Neural progenitor cell (in vitro differentiated cells): ENCODE measurements around the gene MAPRE2. TPM values are rescaled to one million over a fixed set of nuclear protein-coding genes. Genes with fewer than 3 reads are reported as not detected.

Experiments
- DNase-seq: peaks from one replicate; pipeline ENCODE4 v3.0.0-alpha.2; 2016; ENCODE audit warnings: low spot score
- H2AFZ ChIP-seq: fragments of 200-600 bp; sonication (generic); replicated peaks from 2 replicates; pipeline ENCODE4 v1.6.1; 2016; ENCODE audit warnings: antibody characterized with exemption
- H3F3A ChIP-seq: fragments of 200-600 bp; sonication (generic); 2 replicates; pipeline ENCODE4 v1.6.1; 2016; ENCODE audit warnings: antibody characterized with exemption, low read depth
- H3K27ac ChIP-seq: fragments of 200-600 bp; sonication (generic); 2 replicates; pipeline ENCODE4 v1.5.1; 2016; ENCODE audit warnings: mild to moderate bottlenecking
- H3K27me3 ChIP-seq: fragments of 200-600 bp; sonication (generic); 2 replicates; pipeline ENCODE4 v1.6.1; 2016; ENCODE audit warnings: mild to moderate bottlenecking, moderate library complexity
- H3K36me3 ChIP-seq: fragments of 200-600 bp; sonication (generic); 2 replicates; pipeline ENCODE4 v1.5.1; 2016
- H3K4me1 ChIP-seq: fragments of 200-600 bp; sonication (generic); 2 replicates; pipeline ENCODE4 v1.6.1; 2016; ENCODE audit warnings: mixed run types
- H3K4me2 ChIP-seq: fragments of 200-600 bp; sonication (generic); 2 replicates; pipeline ENCODE4 v1.6.1; 2016
- H3K4me3 ChIP-seq: fragments of 200-600 bp; sonication (generic); 2 replicates; pipeline ENCODE4 v1.5.1; 2016
- H3K79me2 ChIP-seq: fragments of 200-600 bp; sonication (generic); 2 replicates; pipeline ENCODE4 v1.6.1; 2016; ENCODE audit warnings: low read depth
- H3K9ac ChIP-seq: fragments of 200-600 bp; sonication (generic); 2 replicates; pipeline ENCODE4 v1.6.1; 2016
- H3K9me3 ChIP-seq: fragments of 200-600 bp; sonication (generic); 2 replicates; pipeline ENCODE4 v1.5.1; 2016; ENCODE audit warnings: low read depth
- H4K20me1 ChIP-seq: fragments of 200-600 bp; sonication (generic); 2 replicates; pipeline ENCODE4 v1.6.1; 2016; ENCODE audit warnings: low read depth
- H3K27ac Mint-ChIP-seq: 3 replicates; pipeline ENCODE4 v1.8.0; 2021; ENCODE audit warnings: mixed read lengths
- H3K27me3 Mint-ChIP-seq: 2 replicates; pipeline ENCODE4 v1.8.0; 2022; ENCODE audit warnings: low read depth, mild to moderate bottlenecking, inconsistent platforms, moderate library complexity, mixed read lengths; ENCODE audit not compliant: insufficient read depth
- H3K36me3 Mint-ChIP-seq: 3 replicates; pipeline ENCODE4 v1.8.0; 2021; ENCODE audit warnings: mixed read lengths
- H3K4me1 Mint-ChIP-seq: 3 replicates; pipeline ENCODE4 v1.8.0; 2021; ENCODE audit warnings: mixed read lengths
- H3K4me3 Mint-ChIP-seq: 3 replicates; pipeline ENCODE4 v1.8.0; 2021; ENCODE audit warnings: mild to moderate bottlenecking, moderate library complexity, mixed read lengths
- H3K9me3 Mint-ChIP-seq: 3 replicates; pipeline ENCODE4 v1.8.0; 2020; ENCODE audit warnings: mixed read lengths
- CTCF ChIP-seq: fragments of 200-600 bp; sonication (generic); IDR thresholded peaks from 2 replicates; pipeline ENCODE4 v1.5.1; 2017; ENCODE audit warnings: antibody characterized with exemption, mild to moderate bottlenecking
- EZH2 ChIP-seq: fragments of 200-600 bp; sonication (generic); IDR thresholded peaks from 2 replicates; pipeline ENCODE4 v1.6.1; 2017; ENCODE audit warnings: antibody characterized with exemption, mild to moderate bottlenecking, moderate library complexity
- EZH2phosphoT487 ChIP-seq: fragments of 200-600 bp; sonication (generic); IDR thresholded peaks from 2 replicates; pipeline ENCODE4 v1.6.1; 2017; ENCODE audit warnings: antibody characterized with exemption
- total RNA-seq: library from RNA; depleted of rRNA; stranded (reverse); fragments of >200 nt; gene quantifications from 2 replicates; pipeline ENCODE4 v1.2.3, GENCODE V29; 2015; ENCODE audit warnings: low replicate concordance

Gene MAPRE2
- total RNA-seq, 1 donor from 2014 or later, result 34.6 TPM

GRCh38 chr18:35072616-35073015, 31.4 kb downstream of the MAPRE2 start:
- TF ChIP-seq CTCF (no peak), EZH2phosphoT487 (no peak), EZH2 (no peak)
- H3K27ac ChIP-seq, result no peak overlapping the region
- no peak overlapping the region for H3K27ac Mint-ChIP-seq
- no peak overlapping the region for H3K4me2 ChIP-seq
- no peaks in the 10 kb centered on the region for H3K9me3 Mint-ChIP-seq
- no peaks in the 10 kb centered on the region for H3K36me3 ChIP-seq
- no peak for DNase-seq
- no peak overlapping the region for H3K4me3 ChIP-seq
- no peaks in the 10 kb centered on the region for H3K4me1 ChIP-seq
- H3K9ac ChIP-seq, result no peak overlapping the region
- no peaks in the 10 kb centered on the region for H3K27me3 Mint-ChIP-seq
- H3K79me2 ChIP-seq, result no peaks in the 10 kb centered on the region
- H2AFZ ChIP-seq, result no peak overlapping the region
- no peaks in the 10 kb centered on the region for H3K4me1 Mint-ChIP-seq
- no peaks in the 10 kb centered on the region for H3F3A ChIP-seq
- no peak overlapping the region for H3K4me3 Mint-ChIP-seq
- H3K27me3 ChIP-seq, result no peaks in the 10 kb centered on the region
- no peaks in the 10 kb centered on the region for H3K9me3 ChIP-seq
- H4K20me1 ChIP-seq, result peaks cover 5% of the 10 kb centered on the region
- peaks cover 8% of the 10 kb centered on the region for H3K36me3 Mint-ChIP-seq

GRCh38 chr18:35073186-35074105, 32.2 kb downstream of the MAPRE2 start:
- no peak overlapping the region for H3K9ac ChIP-seq
- no peaks in the 10 kb centered on the region for H3K79me2 ChIP-seq
- no peaks in the 10 kb centered on the region for H3K27me3 Mint-ChIP-seq
- H3K27ac Mint-ChIP-seq, result no peak overlapping the region
- H3K27ac ChIP-seq, result no peak overlapping the region
- no peaks in the 10 kb centered on the region for H3K36me3 ChIP-seq
- H4K20me1 ChIP-seq, result peaks cover 5% of the 10 kb centered on the region
- H3K9me3 Mint-ChIP-seq, result no peaks in the 10 kb centered on the region
- DNase-seq, result no peak
- H2AFZ ChIP-seq, result no peak overlapping the region
- H3K36me3 Mint-ChIP-seq, result peaks cover 8% of the 10 kb centered on the region
- H3K27me3 ChIP-seq, result no peaks in the 10 kb centered on the region
- H3K4me1 Mint-ChIP-seq, result no peaks in the 10 kb centered on the region
- H3F3A ChIP-seq, result no peaks in the 10 kb centered on the region
- TF ChIP-seq EZH2phosphoT487, result no peak
- no peak for TF ChIP-seq EZH2
- no peak for TF ChIP-seq CTCF
- no peaks in the 10 kb centered on the region for H3K4me1 ChIP-seq
- no peaks in the 10 kb centered on the region for H3K9me3 ChIP-seq
- H3K4me3 ChIP-seq, result no peak overlapping the region
- no peak overlapping the region for H3K4me3 Mint-ChIP-seq
- H3K4me2 ChIP-seq, result no peak overlapping the region

GRCh38 chr18:35074581-35074980, 33.4 kb downstream of the MAPRE2 start:
- Histone ChIP-seq H3K27ac (no peak overlapping the region), H3K9me3 (no peaks in the 10 kb centered on the region), H3K4me1 (no peaks in the 10 kb centered on the region), H3K36me3 (no peaks in the 10 kb centered on the region), H3K9ac (no peak overlapping the region), H3K4me3 (no peak overlapping the region), H3K27me3 (no peaks in the 10 kb centered on the region), H4K20me1 (peaks cover 5% of the 10 kb centered on the region), H3K4me2 (no peak overlapping the region), H3F3A (no peaks in the 10 kb centered on the region), H2AFZ (no peak overlapping the region), H3K79me2 (no peaks in the 10 kb centered on the region)
- peaks cover 8% of the 10 kb centered on the region for H3K36me3 Mint-ChIP-seq
- H3K4me3 Mint-ChIP-seq, result no peak overlapping the region
- no peak for TF ChIP-seq EZH2phosphoT487
- TF ChIP-seq EZH2, result no peak
- TF ChIP-seq CTCF, result no peak
- no peaks in the 10 kb centered on the region for H3K4me1 Mint-ChIP-seq
- no peak overlapping the region for H3K27ac Mint-ChIP-seq
- DNase-seq, result no peak
- H3K27me3 Mint-ChIP-seq, result no peaks in the 10 kb centered on the region
- H3K9me3 Mint-ChIP-seq, result no peaks in the 10 kb centered on the region
